D341Med (cell line): ENCODE results near the gene SEBOX.

Source experiments
- DNase-seq: peaks from one replicate; pipeline ENCODE4 v3.0.0; 2012; ENCODE audit warnings: low spot score

The SEBOX gene

DNA sequence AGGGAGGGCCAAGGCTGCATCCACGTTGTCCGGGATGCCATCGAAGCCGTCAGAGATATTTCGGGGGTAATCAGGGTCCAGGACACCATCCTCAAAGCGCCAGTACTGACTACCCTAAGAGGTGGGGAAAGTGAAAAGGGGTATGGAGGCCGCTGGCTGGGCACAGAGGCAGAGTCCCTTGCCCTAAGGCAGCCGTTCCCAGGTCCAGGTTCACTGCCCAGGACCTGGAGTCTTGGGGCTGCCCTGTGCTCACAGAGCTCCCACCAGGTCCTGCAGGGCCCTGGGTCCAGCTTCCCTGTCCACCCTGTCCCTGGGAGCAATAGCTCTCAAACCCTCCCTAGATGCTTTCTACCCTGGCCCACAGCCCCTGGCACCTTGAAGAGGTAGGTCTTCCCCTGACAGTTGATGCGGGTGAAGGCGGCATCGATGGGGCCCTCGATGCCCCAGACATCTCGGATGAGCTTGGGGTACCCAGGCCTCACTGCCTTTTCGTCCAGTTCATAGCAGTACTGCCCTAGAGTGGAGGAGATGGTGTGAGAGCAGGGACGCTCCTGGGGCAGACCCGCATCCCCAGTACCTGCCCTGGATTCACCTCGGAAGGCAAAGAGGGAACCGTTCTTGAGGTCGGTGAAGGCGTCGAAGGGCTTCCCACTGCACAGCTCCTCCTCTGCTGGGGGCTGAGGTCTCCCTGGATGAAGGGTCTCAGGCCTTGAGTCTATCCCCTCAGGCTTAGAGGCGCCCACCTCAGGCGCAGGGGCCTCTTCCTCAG is 4.1 kb upstream of the SEBOX start:
- no peak for DNase-seq

- DNase-seq, result no peak
These were observed 3.4 kb upstream of the SEBOX start for GRCh38 chr17:28368306-28368831.

GRCh38 chr17:28367641-28368305 is 2.8 kb upstream of the SEBOX start:
- peak; percentile 21 for DNase-seq

- DNase-seq, result no peak
These were observed 1.6 kb upstream of the SEBOX start for GRCh38 chr17:28366605-28367004.

DNA sequence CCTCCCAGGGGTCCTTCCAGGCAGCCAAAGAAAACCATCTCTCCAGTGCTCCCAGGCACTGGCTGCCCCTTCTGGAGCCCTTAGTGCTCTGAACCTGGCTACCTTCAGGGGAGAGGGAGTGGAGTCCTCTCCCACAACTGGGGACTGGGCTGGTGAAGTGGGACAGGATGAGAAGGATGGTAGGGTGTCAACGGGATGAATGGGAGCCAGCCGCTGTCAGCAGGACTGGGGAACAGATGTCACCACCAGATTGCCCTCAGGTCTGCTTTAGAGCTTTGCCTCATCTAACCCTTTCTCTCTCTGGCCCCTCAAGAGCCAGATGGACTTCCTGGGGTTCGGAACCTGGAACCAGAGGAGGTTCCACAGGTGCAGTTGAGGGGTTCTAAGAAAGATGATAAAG is 488 bp upstream of the SEBOX start:
- peak; percentile 30 for DNase-seq

- no peak for DNase-seq
These were observed 986 bp downstream of the SEBOX start for GRCh38 chr17:28363776-28364650.

- DNase-seq, result peak; percentile 77
These were observed 1.8 kb downstream of the SEBOX start for GRCh38 chr17:28363186-28363585.

DNA sequence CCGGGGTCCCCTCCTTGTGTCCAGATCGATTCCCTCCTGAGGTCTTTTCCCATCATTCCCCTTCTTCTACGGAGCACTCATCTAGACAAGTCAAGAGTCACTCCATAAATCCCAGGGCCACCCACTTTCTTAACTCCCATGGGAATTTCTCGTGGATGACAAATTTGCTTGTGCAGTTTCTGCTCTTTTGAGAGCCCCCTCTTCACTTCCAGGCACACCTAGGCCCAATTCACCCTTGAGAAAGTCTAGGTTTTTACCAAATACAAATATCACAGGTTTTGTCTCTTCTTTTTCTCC is 7.2 kb downstream of the SEBOX start:
- DNase-seq, result no peak

DNA sequence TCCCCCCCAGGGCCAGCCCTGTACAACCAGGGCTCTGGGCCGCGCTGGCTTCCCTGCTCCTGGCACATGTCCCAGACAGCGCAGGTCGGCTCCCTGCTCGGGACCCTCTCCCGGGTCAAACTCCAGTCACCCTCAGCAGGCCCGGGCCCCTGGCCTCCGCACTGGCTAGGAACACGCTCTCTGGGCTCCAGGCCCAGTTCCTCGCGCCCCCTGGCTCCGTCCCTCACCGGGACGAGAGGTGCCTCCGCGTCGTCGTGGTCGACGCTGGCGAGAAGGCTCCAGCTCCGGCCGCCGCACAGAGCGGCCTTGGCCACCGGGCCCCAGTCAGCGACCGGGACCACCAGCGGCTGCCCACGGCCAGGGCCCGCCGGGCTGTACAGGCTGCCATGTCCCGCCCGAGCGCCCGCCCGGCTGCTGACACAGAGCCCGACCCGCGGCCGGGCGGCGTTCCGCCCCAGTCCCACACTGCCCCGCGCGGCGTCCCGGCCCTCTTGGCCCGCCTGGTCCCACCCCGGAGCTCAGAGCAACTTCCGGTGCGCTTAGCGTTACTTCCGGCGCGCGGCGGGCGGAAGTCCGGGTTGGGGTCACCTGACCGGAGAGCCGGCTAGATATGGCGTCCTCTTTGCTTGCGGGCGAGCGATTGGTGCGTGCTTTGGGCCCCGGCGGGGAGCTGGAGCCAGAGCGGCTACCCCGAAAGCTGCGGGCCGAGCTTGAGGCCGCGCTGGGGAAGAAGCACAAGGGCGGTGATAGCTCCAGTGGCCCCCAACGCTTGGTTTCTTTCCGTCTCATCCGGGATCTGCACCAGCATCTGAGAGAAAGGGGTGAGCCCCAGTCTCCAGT is 7.7 kb downstream of the SEBOX start, which contains the start of gene POLDIP2:
POLDIP2 (minus strand) TSS at position 467 of the 840 bp plus-strand sequence; CDS start at position 388, 79 bp downstream.
- peak; percentile 100 for DNase-seq

DNA sequence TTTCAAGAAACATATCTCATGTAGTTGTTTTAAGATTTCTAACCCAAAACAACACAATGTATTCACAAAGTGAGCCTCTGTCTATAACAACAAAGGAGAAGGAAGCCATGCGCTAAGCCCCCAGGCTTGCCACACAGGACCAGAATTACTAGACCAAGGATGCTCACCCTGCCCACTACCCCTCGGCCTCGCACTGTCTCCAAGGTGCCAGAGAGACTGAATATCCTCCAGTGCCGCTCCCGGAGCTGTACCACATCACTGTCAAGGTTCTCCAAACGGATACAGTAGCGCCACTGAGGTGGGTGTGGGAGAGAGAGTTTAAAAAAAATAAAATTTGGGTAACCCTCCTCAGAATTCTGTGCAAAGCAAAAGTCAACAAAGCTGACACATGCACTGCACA is 14.7 kb downstream of the SEBOX start:
- no peak for DNase-seq

DNA sequence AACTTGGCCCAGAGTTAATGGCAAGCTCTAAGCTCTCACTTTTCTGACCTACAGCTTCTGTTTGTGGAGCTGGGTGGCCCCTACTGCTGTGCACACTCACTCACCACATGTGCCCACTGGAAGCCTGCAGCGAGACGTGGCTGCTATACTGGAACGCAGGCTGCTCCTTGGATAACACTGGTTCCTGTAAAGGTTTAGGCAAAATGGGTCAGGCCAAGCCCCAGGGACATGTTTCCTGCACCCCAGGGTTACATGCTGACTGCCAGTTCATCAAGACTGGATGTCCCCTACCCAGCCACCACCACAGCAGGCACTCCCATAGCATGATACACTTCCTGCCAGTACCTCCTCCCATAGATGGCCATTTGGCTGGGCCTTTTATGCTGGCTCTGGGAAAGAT is 16.0 kb downstream of the SEBOX start:
- no peak for DNase-seq

- DNase-seq, result no peak
These were observed 17.6 kb downstream of the SEBOX start for GRCh38 chr17:28347261-28347891.

DNA sequence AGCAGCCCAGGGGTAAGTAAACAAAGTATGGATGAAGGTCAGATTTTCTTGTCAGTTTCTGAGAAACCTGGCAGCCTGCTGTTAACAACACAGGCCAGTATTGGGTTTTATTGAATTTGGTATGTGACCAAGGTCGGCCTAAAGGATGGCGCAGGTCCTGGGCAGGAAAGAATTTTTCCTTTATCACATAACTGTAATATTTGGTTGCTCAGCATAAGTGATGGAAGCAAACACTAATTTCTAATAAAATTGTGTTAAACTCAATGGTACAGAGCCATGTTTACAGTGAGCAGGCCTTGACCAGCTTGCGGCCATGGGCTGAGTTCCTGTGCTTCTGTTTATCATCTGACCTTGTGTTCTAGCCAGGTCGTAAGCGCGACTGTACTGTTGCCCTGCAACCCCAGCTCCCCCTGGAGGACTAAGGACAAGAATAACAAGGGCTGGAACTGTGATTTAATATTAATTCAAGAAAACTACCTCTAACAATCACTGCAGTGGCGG is 18.2 kb downstream of the SEBOX start:
- DNase-seq, result peak; percentile 57

DNA sequence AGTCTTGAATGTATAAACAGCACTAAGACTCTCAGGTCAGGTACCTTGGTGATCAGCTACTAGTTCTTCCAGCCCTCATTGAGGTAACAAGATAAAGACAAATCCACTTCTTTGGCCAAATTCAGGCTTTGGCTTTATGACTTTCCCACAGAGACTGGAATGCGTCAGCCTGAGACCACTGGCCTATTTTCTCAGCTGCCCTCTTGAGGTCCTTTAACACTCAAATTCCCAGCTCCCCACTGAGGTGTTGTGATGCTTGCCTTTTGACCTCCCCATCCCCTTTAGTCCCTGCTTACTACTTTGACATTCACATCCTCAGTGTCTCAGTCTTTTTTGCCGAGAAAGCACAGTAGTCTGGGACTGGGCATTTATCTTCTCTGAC is 18.8 kb downstream of the SEBOX start:
- no peak for DNase-seq

DNA sequence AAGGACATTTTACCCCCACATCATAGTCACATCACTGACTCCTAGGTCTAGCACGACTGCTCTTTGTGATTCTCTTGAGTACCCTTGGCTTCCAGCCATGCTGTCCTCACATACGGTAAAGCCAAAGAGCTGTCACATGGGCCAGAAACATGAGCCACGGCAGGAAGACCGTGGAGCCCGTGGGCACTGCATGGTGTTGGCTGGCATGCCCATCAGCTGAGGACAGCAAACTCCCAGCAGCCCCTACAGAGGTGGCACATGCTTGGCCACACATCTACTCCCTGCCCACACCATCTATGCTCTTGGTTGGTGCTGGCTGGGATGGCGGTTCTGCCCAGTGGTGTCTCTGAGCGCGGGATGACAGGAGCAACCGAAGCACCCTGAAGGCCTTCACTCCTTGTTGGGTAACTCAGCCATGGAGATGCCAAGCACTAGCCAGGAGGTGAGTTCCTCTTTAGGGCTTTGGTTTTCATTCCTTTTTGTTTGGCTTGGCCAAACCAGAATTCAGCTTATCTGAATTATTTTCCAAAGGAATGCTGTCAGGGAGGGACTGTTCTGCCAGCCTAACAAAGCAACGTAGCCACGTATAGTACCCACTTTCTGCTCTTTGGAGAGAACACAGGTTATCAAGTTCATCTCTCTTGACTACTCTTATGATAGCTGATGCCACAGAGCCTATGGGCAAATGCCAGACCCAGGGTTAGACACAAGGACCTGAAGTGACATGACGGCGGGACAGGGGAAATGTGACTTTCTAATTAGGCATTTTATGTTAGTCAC is 19.4 kb downstream of the SEBOX start:
- peak; percentile 34 for DNase-seq

DNA sequence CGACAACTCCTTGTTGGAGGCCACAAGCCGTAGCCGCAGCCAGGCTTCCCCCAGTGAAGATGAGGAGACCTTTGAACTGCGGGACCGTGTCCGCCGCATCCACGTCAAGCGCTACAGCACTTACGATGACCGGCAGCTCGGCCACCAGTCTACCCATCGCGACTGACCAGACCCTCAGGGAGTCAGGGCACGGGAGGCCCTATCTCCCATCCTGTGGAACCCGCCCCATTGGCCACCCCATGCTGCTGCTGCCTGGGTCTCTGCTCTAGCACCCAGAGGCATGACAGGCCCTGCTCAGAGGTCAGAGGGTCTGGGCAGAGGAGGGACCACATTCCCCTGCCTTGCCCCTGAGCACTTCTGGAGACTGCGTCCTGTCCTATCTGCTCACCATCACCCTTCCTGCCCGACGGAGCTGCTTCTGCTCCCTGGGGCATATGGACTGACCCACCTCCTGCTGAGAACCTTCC is 20.5 kb downstream of the SEBOX start:
- no peak for DNase-seq

DNA sequence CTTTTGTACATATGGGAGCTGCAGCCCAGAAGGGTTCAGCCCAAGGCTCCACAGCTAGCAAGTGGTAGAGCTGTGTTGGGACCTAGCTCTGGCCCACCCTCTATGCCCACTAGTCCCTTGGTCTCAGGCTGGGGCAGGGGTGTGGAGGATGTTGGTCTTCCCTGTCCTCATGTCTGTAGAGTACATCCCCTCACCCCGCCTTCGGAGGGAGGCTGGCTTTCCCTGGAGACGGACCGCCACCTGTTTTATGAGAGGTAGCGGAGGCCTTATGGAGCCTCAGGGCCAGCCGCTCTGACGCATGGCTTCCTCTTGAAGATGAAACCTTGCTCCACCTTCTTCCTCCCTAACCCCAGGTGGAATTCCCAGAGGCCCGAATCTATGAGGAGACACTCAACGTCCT is 21.0 kb downstream of the SEBOX start:
- DNase-seq, result no peak

DNA sequence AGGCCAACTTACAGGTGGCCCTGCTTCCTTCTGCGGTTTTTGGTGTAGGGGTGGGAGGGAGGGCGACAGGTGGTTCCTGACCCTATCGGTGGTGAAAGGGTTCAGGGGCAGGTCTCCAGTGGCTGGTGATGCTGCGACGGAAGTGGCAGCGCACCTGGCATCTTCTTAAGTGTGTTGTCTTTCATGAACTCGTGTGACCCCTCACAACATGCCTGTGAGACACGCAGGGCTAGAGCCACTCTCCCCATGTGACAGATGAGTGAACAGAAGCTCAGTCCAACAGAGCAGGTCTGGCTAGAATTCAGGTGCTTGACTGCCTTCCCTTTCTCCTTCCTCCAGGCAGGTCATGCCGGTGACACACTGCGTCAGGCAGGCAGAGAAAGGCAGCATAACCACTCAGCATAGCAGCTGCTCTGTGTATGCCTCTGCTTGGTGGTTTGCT is 21.5 kb downstream of the SEBOX start:
- DNase-seq, result no peak

- DNase-seq, result peak; percentile 32
These were observed 22.7 kb downstream of the SEBOX start for GRCh38 chr17:28342313-28342712.

GRCh38 chr17:28341516-28341915 is 23.5 kb downstream of the SEBOX start:
- no peak for DNase-seq
